Effector memory CD4-positive, alpha-beta T cell (primary cell): ENCODE measurements around the gene TNFAIP6.
"Not testable (repeated sequence)": the region's sequence is repeated elsewhere in the genome, so short reads cannot be mapped to it uniquely, and the experiment has no call there.

Source experiments
- DNase-seq, 3 donors: peaks; one replicate each; pipeline ENCODE4 v3.0.0-alpha.2; 2020
- H3K27ac ChIP-seq: 2 replicates; pipeline ENCODE4 v1.7.0; 2013; ENCODE audit warnings: mild to moderate bottlenecking, low read length, moderate library complexity; ENCODE audit not compliant: insufficient read depth, poor library complexity, severe bottlenecking
- H3K27me3 ChIP-seq: replicated peaks from 2 replicates; pipeline ENCODE4 v1.7.0; 2013; ENCODE audit warnings: mild to moderate bottlenecking, low read length; ENCODE audit not compliant: insufficient read depth, control insufficient read depth, poor library complexity, severe bottlenecking
- H3K36me3 ChIP-seq: 2 replicates; pipeline ENCODE4 v1.7.0; 2013; ENCODE audit warnings: mild to moderate bottlenecking, low read length, moderate library complexity; ENCODE audit not compliant: control insufficient read depth, insufficient read depth
- H3K4me1 ChIP-seq: 2 replicates; pipeline ENCODE4 v1.7.0; 2013; ENCODE audit warnings: low read length, mild to moderate bottlenecking; ENCODE audit not compliant: control insufficient read depth, insufficient read depth, poor library complexity, severe bottlenecking
- H3K4me3 ChIP-seq: 2 replicates; pipeline ENCODE4 v1.7.0; 2013; ENCODE audit warnings: low read length, low read depth, mild to moderate bottlenecking; ENCODE audit not compliant: insufficient read depth, poor library complexity, severe bottlenecking
- H3K9me3 ChIP-seq: 2 replicates; pipeline ENCODE4 v1.7.0; 2013; ENCODE audit warnings: mild to moderate bottlenecking, low read length, moderate library complexity; ENCODE audit not compliant: control insufficient read depth

Gene TNFAIP6

GRCh38 chr2:151409601-151410484, 52.5 kb downstream of the TNFAIP6 start, which contains the start of gene RIF1:
TSS of gene RIF1 (plus strand) at chr2:151409902. CDS start at chr2:151410424, 522 bp downstream.
- peak; percentile 26 to 59 (median 54) for DNase-seq

DNA sequence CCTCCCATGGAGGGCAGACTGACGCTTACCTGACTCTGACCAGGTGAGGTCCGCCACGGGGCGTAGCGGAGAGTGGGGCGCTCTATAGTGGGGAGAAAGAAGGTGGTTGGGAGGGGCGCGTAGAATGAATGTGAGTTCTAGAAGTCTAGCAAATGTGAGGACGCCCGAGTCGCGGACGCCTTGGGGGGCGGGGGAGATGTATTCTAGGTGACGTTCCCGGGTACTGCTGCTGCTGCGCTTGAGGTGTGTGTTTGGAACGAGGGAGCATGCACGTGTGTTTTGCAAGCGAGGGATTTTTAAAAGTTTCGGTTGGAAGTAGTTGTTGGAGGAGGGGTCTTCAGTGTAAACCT, 53.1 kb downstream of the TNFAIP6 start:
- Histone ChIP-seq H3K9me3 (no peaks in the 10 kb centered on the region), H3K27ac (peak overlapping the region; percentile 92), H3K4me3 (peak overlapping the region; percentile 98), H3K4me1 (peaks cover 3% of the 10 kb centered on the region), H3K27me3 (no peaks in the 10 kb centered on the region), H3K36me3 (peaks cover 25% of the 10 kb centered on the region)
- peak; percentile 2 to 23 (median 18) for DNase-seq

More at GRCh38 chr2:151409601-151410484, 52.5 kb downstream of the TNFAIP6 start, which contains the start of gene RIF1:
- peak within 1 kb of the TSS; percentile 98 for H3K4me3 ChIP-seq
- H3K27me3 ChIP-seq, result no peaks in the 10 kb centered on the region
- H3K27ac ChIP-seq, result peak within 1 kb of the TSS; percentile 92
- H3K4me1 ChIP-seq, result peaks cover 3% of the 10 kb centered on the region
- peaks cover 25% of the 10 kb centered on the region for H3K36me3 ChIP-seq
- no peaks in the 10 kb centered on the region for H3K9me3 ChIP-seq

DNA sequence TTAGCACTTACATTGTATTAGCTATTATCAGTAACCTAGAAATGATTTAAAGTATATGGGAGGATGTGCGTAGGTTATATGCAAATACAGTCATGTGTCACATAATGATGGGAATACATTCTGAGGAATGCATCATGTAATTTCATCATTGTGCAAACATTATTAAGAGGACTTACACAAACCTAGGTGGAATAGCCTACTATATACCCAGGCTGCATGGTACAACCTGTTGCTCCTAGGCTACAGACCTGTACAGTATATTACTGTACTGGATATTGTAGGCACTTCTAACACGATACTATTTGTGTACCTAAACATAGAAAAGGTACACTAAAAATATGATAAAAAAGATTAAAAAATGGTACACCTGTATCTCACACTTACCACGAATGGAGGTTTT, 60.3 kb downstream of the TNFAIP6 start:
- H3K36me3 ChIP-seq, result peaks cover 60% of the 10 kb centered on the region
- H3K4me3 ChIP-seq, result no peak overlapping the region
- H3K9me3 ChIP-seq, result no peaks in the 10 kb centered on the region
- H3K27ac ChIP-seq, result no peak overlapping the region
- no peaks in the 10 kb centered on the region for H3K4me1 ChIP-seq
- H3K27me3 ChIP-seq, result no peaks in the 10 kb centered on the region
- DNase-seq, result no peak

GRCh38 chr2:151421681-151422080, 64.3 kb downstream of the TNFAIP6 start:
- H3K9me3 ChIP-seq, H3K27ac ChIP-seq, H3K27me3 ChIP-seq, H3K4me1 ChIP-seq, DNase-seq, H3K4me3 ChIP-seq: not testable (repeated sequence)
- H3K36me3 ChIP-seq, result peaks cover 47% of the 10 kb centered on the region

GRCh38 chr2:151422917-151423439, 65.6 kb downstream of the TNFAIP6 start:
- H3K27me3 ChIP-seq, result no peaks in the 10 kb centered on the region
- no peak for DNase-seq
- H3K4me3 ChIP-seq, result no peak overlapping the region
- H3K27ac ChIP-seq, result peak overlapping the region; percentile 60
- peaks cover 6% of the 10 kb centered on the region for H3K4me1 ChIP-seq
- H3K9me3 ChIP-seq, result no peaks in the 10 kb centered on the region
- peaks cover 38% of the 10 kb centered on the region for H3K36me3 ChIP-seq

GRCh38 chr2:151423760-151424159, 66.4 kb downstream of the TNFAIP6 start:
- Histone ChIP-seq H3K36me3 (peaks cover 42% of the 10 kb centered on the region), H3K27me3 (no peaks in the 10 kb centered on the region), H3K27ac (peak overlapping the region; percentile 60)

More at GRCh38 chr2:151423760-151424159, 66.4 kb downstream of the TNFAIP6 start:
- H3K4me1 ChIP-seq, result peaks cover 6% of the 10 kb centered on the region
- no peaks in the 10 kb centered on the region for H3K9me3 ChIP-seq
- peak in 1 of 3 donors; percentile 12 for DNase-seq
- H3K4me3 ChIP-seq, result no peak overlapping the region
